ENCODE data around the gene EPHB4. TPM values are rescaled to one million over a fixed set of nuclear protein-coding genes. Genes with fewer than 3 reads are reported as not detected.
"Not testable (repeated sequence)": the region's sequence is repeated elsewhere in the genome, so short reads cannot be mapped to it uniquely, and the experiment has no call there.

The EPHB4 gene
- total RNA-seq, 2 experiments from 2014 or later = 2.5 to 2.9 TPM

DNA sequence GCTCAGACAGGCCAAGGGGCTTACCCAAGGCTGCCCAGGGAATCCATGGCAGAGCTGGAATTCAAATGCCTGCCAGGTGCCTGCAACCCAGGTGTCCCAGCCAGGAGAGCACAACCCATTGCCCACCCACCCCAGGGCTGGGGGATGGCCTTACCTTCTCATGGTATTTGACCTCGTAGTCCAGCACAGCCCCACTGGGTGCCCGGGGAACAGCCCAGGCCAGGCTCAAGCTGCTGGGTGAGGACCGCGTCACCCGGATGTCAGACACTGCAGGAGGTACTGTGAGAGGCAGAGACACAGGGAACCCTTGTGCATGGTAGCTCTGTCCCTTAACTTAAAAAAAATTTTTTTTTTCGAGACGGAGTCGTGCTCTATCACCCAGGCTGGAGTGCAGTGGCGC lies 9.0 kb downstream of the EPHB4 start:
- H3K36me3 Mint-ChIP-seq = no peaks in the 10 kb centered on the region
- no peaks in the 10 kb centered on the region for H3K27me3 Mint-ChIP-seq
- no peak overlapping the region for H3K4me3 Mint-ChIP-seq
- no peaks in the 10 kb centered on the region for H3K4me1 Mint-ChIP-seq
- DNase-seq = no peak
- no peaks in the 10 kb centered on the region for H3K9me3 Mint-ChIP-seq
- no peak overlapping the region for H3K27ac Mint-ChIP-seq

DNA sequence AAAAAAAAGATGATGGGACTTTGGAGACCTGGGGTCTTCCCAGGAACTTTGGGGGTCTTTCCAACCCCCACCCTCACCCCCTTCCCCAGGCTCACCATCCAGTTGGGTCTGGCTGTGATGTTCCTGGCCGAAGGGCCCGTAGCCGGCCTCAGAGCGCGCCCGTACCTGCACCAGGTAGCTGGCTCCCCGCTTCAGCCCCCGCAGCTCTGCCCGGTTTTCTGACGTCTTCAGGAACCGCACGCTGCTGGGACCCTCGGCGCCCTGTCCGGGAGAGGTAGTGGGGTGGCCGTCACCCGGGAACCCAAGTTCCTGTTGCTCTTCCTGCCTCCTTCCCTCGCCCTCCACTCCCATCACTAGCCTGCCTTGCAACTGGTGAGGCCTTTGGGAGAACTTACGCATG lies 10.2 kb downstream of the EPHB4 start:
- Mint-ChIP-seq H3K27ac (no peak overlapping the region), H3K36me3 (no peaks in the 10 kb centered on the region), H3K9me3 (no peaks in the 10 kb centered on the region), H3K4me1 (no peaks in the 10 kb centered on the region), H3K4me3 (no peak overlapping the region), H3K27me3 (no peaks in the 10 kb centered on the region)
- no peak for DNase-seq

DNA sequence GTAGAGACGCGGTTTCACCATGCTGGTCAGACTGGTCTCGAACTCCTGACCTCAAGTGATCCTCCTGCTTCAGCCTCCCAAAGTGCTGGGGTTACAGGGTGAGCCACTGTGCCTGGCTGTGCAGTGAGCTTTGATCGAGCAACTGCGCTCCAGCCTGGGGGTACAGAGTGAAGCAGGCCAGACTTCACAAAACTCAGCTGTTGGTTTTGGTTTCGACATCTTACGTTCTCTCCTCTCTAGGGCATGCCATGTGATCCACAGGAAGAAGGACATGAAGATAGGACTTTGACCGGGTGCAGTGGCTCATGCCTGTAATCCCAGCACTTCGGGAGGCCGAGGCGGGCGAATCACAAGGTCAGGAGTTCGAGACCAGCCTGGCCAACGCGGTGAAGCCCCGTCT lies 10.8 kb downstream of the EPHB4 start:
- not testable (repeated sequence) for H3K36me3 Mint-ChIP-seq, H3K27me3 Mint-ChIP-seq, H3K4me1 Mint-ChIP-seq, DNase-seq, H3K4me3 Mint-ChIP-seq, H3K9me3 Mint-ChIP-seq, H3K27ac Mint-ChIP-seq

DNA sequence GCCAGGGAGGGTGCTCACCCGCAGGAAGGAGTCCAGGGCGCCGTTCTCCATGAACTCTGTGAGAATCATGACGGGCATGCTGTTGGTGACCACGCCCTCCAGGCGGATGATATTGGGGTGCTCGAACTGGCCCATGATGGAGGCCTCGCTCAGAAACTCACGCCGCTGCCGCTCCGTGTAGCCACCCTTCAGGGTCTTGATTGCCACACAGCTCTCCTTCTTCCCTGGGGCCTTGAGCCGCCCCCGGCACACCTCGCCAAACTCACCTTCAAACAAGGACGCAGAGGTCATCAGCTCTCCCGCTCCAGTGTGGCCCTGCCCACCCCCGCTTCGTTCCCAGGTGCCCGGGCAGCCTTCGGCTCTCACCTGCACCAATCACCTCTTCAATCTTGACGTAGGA lies 14.6 kb downstream of the EPHB4 start:
- Mint-ChIP-seq H3K4me3 (no peak overlapping the region), H3K9me3 (no peaks in the 10 kb centered on the region), H3K27me3 (no peaks in the 10 kb centered on the region)

DNA sequence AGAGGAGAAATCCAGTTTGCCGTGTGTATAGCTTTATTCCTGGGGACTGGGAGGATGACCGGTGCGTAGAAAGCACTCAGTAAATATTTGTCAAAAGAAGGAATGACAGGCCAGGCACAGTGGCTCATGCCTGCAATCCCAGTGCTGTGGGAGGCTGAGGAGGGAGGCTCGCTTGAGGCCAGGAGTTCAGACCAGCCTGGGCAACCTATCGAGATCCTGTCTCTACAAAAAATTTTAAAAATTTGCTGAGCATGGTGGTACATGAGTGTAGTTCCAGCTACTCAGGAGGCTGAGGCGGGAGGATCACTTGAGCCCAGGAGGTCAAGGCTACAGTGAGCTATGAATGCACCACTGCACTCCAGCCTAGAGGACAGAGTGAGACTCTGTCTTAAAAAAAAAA lies 15.8 kb downstream of the EPHB4 start:
- no peaks in the 10 kb centered on the region for H3K36me3 Mint-ChIP-seq
- H3K9me3 Mint-ChIP-seq = no peaks in the 10 kb centered on the region
- no peak for DNase-seq
- no peak overlapping the region for H3K27ac Mint-ChIP-seq
- no peaks in the 10 kb centered on the region for H3K4me1 Mint-ChIP-seq
- H3K4me3 Mint-ChIP-seq = no peak overlapping the region
- no peaks in the 10 kb centered on the region for H3K27me3 Mint-ChIP-seq

More for the DNA sequence above, 14.6 kb downstream of the EPHB4 start:
- H3K4me1 Mint-ChIP-seq = no peaks in the 10 kb centered on the region
- H3K36me3 Mint-ChIP-seq = no peaks in the 10 kb centered on the region
- no peak overlapping the region for H3K27ac Mint-ChIP-seq
- DNase-seq = no peak

DNA sequence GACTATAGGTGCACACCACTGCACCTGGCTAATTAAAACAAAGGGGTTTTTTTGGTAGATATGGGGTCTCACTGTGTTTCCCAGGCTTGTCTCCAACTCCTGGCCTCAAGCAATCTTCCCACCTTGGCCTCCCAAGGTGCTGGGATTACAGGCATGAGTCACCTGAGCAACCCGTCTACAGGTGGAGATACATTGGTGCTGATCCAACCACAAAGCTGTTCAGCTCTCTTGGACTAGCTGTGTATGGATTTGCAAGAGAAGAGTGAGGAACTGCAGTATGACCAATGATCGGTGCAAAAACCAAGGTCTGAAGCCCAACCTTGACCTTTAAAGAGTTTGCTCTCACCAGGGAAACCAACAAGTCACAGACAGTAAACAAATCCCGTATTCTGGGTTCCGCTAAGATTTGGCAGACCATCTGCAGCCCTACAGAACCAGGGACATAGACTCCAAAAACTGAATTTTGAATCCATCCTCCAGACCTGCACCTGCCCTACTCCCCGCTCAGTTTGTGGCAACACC lies 18.9 kb downstream of the EPHB4 start:
- no peaks in the 10 kb centered on the region for H3K9me3 Mint-ChIP-seq
- DNase-seq = no peak

DNA sequence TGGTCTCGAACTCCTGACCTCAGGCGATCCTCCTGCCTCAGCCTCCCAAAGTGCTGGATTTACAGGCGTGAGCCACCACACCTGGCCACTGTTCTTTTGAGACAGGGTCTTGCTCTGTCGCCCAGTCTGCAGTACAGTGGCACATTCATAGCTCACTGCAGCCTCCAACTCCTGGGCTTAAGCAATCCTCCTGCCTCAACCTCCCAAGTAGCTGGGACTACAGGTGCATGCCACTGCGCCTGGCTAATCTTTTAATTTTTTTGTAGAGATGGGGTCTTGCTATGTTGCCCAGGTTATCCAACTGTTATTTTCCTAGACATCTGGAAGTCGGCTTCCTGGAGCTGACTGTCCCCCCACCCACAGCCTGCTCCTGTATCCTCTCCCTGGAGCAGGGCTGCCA lies 20.4 kb downstream of the EPHB4 start:
- H3K36me3 Mint-ChIP-seq, H3K4me1 Mint-ChIP-seq, H3K4me3 Mint-ChIP-seq, H3K27ac Mint-ChIP-seq, H3K9me3 Mint-ChIP-seq, H3K27me3 Mint-ChIP-seq, DNase-seq: not testable (repeated sequence)

More for the DNA sequence above, 18.9 kb downstream of the EPHB4 start:
- peaks cover 2% of the 10 kb centered on the region for H3K4me1 Mint-ChIP-seq
- no peak overlapping the region for H3K27ac Mint-ChIP-seq
- no peak overlapping the region for H3K4me3 Mint-ChIP-seq
- H3K36me3 Mint-ChIP-seq = no peaks in the 10 kb centered on the region
- H3K27me3 Mint-ChIP-seq = no peaks in the 10 kb centered on the region

DNA sequence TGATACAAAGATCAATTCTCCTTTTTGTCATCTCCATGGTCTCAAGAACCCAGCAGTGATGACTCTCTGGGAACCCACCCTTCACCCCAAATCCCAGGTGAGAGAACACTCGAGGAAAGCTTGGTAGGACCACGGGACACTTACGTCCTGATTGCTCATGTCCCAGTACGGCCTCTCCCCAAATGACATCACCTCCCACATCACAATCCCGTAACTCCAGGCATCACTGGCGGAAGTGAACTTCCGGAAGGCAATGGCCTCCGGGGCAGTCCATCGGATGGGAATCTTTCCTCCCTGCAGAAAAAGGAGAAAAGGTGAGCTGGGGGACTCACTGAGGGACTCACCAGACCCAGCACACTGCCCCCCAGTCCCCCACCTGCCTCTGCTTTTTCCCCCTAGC lies 21.0 kb downstream of the EPHB4 start:
- DNase-seq = no peak
- Mint-ChIP-seq H3K36me3 (no peaks in the 10 kb centered on the region), H3K4me3 (no peak overlapping the region), H3K4me1 (peaks cover 2% of the 10 kb centered on the region), H3K27me3 (no peaks in the 10 kb centered on the region), H3K27ac (no peak overlapping the region), H3K9me3 (no peaks in the 10 kb centered on the region)

DNA sequence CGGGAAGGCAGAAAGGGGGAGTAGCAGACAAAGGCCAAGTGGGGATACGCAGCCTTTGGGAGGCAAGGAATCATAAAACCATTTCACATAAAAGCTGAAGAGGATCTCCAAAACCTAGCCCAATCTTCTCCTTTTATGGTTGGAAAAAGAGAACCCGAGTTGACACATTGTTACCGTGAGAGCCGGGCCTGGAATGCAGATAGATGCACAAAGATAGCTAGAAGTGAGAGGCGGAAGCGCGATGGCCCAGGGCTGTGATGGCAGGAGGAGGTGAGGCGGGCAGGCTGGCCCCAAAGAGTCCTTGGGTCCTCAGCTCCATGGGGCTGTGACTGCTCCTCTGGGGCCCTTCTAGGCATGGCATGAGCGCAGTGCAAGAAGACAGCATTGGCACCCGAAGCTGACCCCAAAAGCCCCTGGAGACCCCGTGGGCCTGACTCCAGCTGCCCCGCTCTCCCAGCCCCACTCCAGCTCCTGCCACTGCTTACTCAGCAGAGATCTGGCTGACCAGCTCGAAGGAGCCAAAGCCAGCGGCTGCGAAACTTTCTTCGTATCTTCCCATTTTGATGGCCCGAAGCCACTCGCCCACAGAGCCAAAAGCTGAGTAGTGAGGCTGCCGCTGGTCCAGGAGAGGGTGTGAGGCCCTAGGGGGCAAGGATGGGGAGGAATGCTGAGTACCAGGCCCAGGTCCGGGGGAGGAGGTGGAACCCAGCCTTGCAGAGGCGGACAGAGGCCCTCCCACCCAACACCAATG lies 22.5 kb downstream of the EPHB4 start:
- Mint-ChIP-seq H3K27me3 (peaks cover 3% of the 10 kb centered on the region), H3K27ac (no peak overlapping the region), H3K36me3 (no peaks in the 10 kb centered on the region), H3K4me3 (no peak overlapping the region), H3K9me3 (no peaks in the 10 kb centered on the region), H3K4me1 (peaks cover 2% of the 10 kb centered on the region)
- no peak for DNase-seq

DNA sequence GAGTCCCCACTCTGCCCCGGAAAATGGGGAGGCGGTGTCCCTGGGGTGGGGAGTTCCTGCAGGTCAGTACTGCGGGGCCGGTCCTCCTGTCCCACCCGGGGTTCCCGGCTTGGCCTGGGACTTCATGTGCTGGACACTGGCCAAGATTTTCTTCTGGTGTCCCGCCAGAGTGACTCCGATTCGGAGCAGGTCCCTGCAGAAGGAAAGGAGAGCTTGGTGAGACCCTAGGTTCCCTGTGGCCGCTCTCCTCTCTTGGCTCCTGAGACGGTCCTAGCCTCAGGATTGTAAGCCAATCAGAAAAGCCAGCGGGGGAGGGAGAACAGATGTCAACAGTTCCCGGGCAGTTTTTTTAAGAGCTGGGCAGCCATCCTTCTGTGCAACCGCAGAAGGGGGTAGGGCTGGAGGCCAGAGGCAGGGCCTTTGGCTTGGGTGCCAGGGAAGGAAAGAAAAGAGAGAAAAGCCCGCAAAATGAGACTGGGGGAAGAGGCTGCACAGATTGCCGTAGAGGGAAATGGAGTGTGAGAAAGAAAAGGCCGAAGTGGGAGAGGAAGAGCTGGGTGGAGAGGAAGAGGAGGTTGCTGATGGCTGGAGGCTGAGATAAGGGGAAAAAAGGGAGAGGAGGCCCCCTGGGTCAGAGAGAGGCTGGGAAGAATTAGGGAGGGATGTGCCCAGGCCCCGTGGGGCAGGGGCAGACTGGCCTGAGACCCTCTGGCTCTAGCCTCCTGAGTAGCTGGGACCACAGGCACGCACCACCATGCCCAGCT lies 23.7 kb downstream of the EPHB4 start:
- Mint-ChIP-seq H3K36me3 (no peaks in the 10 kb centered on the region), H3K4me1 (peaks cover 5% of the 10 kb centered on the region), H3K27ac (no peak overlapping the region), H3K9me3 (no peaks in the 10 kb centered on the region), H3K4me3 (no peak overlapping the region), H3K27me3 (peaks cover 11% of the 10 kb centered on the region)
- peak; percentile 23 for DNase-seq

DNA sequence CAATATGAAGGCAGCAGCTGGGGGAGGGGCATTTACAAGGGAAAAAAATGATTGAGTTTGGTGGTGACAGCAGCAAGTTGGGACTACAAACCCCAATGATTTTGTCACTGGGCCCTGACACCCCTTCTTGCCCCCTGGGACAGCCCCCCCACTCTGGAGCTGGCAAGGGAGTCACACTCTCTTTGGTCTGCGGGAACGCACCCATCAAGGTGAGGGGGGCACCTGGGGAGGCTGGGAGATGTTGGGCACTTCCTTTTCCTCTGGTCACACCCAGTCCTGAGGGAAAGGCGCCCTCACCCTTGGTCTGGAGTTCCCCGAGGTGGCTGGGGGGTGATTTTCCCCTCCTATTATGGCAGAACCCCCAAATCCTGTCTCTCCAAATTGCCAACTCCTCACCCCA lies 24.4 kb downstream of the EPHB4 start:
- Mint-ChIP-seq H3K36me3 (no peaks in the 10 kb centered on the region), H3K9me3 (no peaks in the 10 kb centered on the region), H3K4me1 (peaks cover 5% of the 10 kb centered on the region), H3K4me3 (no peak overlapping the region), H3K27ac (no peak overlapping the region), H3K27me3 (peaks cover 11% of the 10 kb centered on the region)
- no peak for DNase-seq

DNA sequence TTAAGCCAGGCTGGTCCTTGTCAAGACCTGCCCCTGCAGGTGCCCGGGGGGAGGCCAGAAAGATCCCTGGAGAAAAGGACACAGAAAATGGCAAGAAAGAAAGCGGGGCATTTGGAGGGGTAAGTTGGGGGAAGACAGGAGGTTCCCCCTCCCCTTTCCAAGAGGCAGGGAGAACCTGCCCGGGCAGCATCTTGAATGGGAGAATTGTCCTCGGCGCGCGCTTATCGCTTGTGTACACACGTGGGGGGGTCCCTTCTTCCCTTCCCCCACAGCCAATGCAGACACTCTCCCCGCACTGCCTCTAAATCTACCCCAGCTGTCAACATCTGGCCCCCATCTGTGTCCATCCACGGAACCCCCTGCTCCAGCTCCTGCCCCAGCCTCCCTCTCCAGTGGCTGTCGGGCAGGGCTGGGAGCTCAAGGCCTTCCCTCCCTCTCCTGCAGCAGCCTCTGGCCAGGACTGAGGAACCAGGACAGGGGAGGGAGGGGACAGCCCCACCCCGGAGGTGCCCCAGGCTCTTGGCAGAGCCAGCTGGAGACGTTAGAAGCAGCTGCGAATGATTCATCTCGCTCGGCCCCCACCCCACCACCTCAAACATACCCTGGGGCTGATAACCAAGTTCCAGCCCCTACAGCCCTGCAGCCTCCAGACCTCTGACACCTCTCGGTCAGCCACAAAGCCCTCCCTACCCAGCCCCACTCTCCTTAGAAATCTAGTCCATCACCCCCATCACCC lies 25.3 kb downstream of the EPHB4 start:
- H3K4me3 Mint-ChIP-seq = no peak overlapping the region
- H3K9me3 Mint-ChIP-seq = no peaks in the 10 kb centered on the region
- DNase-seq = no peak
- H3K27ac Mint-ChIP-seq = no peak overlapping the region
- H3K36me3 Mint-ChIP-seq = no peaks in the 10 kb centered on the region
- H3K4me1 Mint-ChIP-seq = peaks cover 5% of the 10 kb centered on the region
- peaks cover 11% of the 10 kb centered on the region for H3K27me3 Mint-ChIP-seq

DNA sequence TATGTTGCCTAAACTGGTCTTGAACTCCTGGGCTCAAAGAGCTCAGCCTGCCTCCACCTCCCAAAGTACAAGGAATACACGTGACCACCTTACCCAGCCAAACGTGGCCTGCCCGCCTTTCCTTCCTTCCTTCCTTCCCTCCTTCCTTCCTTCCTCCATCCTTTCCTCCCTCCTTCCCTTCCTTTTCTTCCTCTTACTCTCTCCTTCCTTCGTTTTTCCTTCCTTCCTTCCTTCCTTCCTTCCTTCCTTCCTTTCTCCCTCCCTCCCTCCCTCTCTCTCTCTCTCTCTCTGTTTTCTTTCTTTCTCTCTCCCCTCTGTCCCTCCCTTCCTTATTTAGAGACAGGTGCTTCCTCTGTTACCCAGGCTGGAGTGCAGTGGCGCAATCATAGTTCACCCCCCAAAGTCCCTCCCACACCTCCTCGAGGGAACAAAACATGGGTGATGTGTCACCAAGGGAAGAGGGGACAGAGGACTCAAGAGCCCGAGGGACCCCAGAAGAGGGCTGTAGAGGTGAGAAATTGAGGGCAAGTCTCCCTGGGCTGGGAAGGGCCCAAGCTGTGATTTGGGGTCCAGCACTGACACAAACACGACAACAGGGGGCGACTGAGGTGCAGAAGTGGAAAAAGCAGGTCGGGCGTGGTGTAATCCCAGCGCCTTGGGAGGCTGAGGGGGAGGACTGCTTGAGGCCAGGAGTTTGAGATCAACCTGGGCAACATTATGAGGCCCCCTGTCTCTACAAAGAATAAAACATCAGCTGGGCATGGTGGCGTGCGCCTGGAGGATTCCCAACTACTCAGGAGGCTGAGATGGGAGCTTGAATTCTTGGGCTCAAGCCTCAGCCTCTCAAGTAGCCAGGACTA lies 28.1 kb downstream of the EPHB4 start:
- Mint-ChIP-seq H3K4me1 (peaks cover 5% of the 10 kb centered on the region), H3K27ac (no peak overlapping the region), H3K9me3 (no peaks in the 10 kb centered on the region), H3K36me3 (no peaks in the 10 kb centered on the region), H3K4me3 (no peak overlapping the region), H3K27me3 (peaks cover 15% of the 10 kb centered on the region)
- DNase-seq = peak; percentile 50

DNA sequence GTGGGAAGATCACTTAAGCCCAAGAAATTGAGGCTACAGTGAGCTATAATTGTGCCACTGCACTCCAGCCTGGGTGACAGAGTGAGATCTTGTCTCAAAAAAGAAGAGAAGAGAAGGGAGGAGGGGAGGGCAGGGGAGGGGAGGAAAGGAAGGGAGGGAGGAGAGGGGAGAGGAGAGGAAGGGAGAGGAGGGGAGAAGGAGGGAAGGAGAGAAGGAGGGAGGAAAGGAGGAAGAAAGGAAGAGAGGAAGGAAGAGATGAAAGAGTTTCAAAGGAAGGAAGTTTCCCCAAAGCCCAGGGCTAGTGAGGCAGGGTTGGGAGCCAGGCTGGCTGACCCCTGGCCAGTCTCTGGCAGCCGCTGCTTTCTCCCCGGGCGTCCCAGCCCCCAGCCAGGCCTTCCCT lies 32.6 kb downstream of the EPHB4 start:
- H3K9me3 Mint-ChIP-seq = no peaks in the 10 kb centered on the region
- H3K36me3 Mint-ChIP-seq = no peaks in the 10 kb centered on the region
- peaks cover 16% of the 10 kb centered on the region for H3K27me3 Mint-ChIP-seq
- no peak for DNase-seq
- H3K27ac Mint-ChIP-seq = no peak overlapping the region
- peaks cover 2% of the 10 kb centered on the region for H3K4me1 Mint-ChIP-seq
- no peak overlapping the region for H3K4me3 Mint-ChIP-seq

Data from activated naive CD8-positive, alpha-beta T cell treated with anti-CD3 and anti-CD28 coated beads for 36 hours (primary cell).